Stimulated activated CD4-positive, alpha-beta T cell treated with anti-CD3 and anti-CD28 coated beads, TNF-alpha, amount 100 ng/mL, for 48 hours (primary cell): ENCODE measurements around the gene NANOS3.

ENCODE experiments used
- DNase-seq, 3 donors: peaks; one replicate each; pipeline ENCODE4 v3.0.0-alpha.2; 2020; ENCODE audit warnings: low read depth in 3 of 3

NANOS3 gene

DNA sequence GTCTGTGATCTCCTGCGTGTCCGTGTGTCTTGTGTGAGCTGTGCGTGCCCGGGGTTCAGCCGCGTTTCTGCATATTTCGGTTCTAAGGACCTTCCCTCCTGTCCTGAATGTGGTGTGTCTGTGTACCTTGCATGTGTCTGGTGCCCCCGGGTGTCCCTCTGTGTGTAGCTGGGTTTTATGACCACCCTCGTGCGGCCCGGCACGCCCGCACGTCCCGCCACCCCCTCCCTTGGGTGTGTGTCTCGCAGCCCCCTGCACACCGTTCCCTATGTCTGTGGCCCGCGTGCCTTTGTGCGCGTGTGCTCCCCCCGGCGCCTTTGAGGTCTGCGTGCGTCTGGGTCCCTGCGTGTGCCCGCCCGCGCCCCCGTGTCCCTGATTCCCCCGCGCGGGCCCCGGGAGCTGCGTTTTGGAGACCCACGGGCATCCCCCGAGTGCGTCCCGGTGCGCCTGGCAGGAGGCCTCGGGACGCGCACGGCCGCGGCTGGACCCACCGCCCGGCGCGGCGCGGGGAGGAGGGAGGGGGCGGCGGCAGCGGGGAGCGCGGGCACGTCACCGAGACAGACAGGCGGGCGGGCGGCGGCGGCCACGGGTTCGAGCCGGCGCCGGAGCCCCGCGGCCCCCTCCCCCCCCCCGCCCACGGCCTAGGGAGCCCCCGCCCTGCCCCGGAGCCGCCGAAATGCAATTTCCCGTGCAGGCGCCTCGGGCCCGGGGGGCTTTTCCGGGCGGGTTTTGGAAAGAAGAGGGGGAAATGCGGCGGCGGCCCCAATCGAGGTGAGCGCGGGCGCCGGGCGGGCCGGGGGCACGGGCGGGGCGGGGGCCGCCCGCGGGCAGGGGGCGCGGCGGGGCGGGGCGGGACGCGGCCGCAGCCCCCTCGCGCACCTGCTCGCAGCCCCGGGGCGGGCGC lies 12.0 kb upstream of the NANOS3 start:
- DNase-seq, result no peak

- no peak for DNase-seq
Measured at GRCh38 chr19:13865571-13866462, 11.1 kb upstream of the NANOS3 start.

DNA sequence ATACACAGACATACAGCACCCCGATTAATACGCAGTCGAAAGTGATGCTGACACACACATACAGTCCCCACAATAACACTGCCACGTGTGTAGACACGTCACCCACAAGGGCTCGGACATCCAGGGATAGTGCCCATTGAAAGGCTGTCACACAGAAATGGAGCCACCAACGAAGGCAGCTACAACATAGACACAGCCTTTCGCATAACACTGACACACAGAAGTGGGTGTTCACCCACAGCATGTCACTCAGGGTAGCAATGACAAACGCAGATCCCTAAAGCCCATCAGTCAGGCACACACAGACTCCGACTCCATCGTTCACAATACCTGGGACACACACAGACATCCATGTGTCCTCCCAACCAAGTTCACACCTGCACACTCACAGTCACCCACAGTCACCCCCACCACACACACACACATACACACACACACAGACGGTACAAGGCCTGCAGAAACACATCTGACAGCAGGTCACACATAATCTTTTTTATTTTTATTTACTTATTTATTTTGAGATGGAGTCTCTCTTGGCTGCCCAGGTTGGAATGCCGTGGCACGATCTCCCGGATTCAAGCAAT lies 10.4 kb upstream of the NANOS3 start:
- DNase-seq, result no peak

DNA sequence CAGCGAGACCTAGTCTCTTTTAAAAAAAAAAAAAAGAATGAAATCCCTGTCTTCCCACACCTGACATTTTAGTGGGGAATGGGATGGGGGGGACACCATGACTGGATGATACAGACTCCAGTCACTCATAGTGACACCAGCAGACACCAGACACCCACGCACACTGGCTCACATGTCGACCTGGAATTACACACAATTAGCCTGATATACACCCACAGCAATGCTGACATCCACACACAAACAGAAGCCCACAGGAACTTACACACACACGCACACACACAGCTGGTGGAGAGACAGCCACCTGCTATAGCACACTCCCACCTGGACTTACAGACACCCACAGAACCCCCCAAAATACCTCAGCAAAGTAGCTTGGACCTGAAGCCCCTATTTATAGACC lies 8.3 kb upstream of the NANOS3 start:
- no peak for DNase-seq

DNA sequence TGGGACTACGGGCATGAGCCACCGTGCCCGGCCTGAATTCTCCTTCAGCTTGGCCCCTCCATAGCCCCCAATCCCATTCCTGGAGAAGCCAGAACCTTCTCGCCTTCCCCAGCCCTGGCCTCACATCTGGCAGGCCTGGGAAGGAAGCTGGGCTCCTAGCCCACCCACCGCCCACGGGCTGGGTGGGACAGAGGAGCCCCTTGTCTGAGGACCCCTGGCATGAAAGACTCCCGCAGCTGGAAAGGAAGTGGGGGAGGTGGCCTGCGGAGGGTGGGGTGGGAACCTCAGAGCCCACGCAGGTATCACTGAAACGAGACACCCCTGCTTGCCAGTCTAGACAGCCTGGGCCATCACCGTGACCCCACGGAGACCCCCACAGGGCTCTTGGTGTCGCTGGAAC lies 7.7 kb upstream of the NANOS3 start:
- no peak for DNase-seq

GRCh38 chr19:13870873-13871272 lies 6.1 kb upstream of the NANOS3 start:
- no peak for DNase-seq

GRCh38 chr19:13872339-13872694 lies 4.6 kb upstream of the NANOS3 start:
- no peak for DNase-seq

GRCh38 chr19:13872695-13873389 lies 4.1 kb upstream of the NANOS3 start:
- no peak for DNase-seq

- DNase-seq, result no peak
Measured at GRCh38 chr19:13873834-13874515, 3.0 kb upstream of the NANOS3 start.

GRCh38 chr19:13875824-13876223 lies 1.1 kb upstream of the NANOS3 start:
- no peak for DNase-seq

DNA sequence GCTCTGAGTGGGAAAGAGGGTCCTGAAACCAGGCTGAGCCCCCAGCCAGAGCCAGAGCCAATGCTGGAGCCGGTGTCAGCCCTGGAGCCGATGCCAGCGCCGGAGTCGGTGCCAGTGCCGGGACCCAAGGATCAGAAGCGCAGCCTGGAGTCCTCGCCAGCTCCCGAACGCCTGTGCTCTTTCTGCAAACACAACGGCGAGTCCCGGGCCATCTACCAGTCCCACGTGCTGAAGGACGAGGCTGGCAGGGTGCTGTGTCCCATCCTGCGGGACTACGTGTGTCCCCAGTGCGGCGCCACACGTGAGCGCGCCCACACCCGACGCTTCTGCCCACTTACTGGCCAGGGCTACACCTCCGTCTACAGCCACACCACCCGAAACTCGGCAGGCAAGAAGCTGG lies 369 bp downstream of the NANOS3 start:
- DNase-seq, result no peak

DNA sequence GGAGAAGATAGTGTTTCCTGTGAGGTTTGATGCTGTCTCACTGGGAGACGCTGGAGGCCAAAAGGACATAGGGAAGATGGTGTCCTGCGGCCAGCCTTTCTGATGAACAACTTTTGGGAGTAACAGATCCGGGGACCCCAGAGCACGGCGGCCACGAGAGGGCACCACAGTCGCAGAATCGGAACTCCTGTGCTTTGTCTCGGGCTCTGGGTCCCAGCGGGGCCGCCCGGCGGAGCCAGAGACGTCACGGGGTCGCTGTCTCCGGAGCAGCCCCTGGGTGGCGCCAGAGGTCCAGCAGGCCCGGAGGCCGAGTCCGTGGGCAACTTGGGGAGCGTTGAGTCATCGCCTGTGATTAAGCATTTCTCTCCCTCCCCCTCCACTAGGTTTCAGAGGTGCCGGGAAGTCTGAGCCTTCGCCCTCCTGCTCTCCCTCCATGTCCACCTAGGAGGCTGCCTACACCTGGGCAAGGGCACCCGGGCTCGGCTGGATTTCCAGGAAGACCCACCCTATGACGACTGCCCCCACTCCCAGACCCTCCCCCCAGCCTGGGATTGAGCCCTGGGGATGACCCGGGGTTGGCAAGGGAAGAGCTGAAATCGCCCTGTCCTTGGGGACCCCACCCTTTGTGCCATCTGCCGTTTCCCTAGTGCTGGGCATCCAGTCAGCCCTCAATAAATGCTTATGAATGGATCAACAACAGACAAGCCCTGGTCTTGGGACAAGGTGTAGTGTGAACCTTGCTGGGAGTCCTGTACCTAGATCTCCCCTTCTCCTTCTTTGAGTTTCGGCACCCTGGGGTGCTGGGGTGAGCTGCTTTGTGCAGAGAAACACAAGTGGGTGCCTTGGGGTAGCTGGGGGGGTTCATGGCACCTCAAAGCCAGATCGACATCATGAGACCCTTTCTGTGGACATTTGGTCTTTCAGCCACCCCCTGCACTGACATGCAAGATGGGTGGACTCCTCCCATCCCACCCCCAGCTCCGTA lies 3.4 kb downstream of the NANOS3 start:
- peak; percentile 96 to 97 (median 97) for DNase-seq

GRCh38 chr19:13881251-13881691 lies 4.3 kb downstream of the NANOS3 start:
- DNase-seq, result no peak

DNA sequence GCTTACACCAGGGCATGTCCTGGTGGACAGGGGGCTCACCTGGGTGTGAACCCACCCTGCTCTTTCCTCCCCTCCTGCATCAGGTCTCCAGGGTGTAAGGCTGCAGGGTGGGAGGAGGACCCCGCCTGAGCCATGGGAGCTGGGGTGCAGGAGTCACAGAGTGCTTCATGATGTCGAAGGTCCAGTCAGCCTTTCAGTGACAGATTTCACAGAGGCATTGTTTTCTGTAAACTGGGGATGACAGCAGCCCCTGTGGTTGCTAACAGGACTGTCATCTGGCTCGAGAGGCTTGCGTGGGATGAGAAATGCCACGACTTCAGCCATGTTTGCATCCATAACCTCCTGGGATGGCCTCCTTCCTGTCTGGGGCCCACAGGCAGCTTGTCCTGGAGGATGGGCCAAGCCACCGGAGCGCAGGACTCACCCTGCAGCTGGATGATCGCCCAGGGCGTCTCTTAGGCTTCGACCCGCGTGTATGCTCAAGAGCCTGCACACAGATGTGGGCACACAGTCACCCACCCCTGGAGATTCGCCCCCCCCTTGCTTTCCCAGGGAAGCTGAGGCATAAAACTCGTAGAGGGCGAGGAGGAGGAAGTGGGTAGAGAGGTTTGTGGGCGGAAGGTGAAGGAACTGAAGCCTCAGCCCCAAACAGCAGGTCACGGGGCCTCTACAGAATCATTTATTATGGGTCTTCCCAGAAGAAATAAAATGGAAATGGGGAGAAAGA lies 4.9 kb downstream of the NANOS3 start:
- peak in 1 of 3 donors; percentile 37 for DNase-seq

DNA sequence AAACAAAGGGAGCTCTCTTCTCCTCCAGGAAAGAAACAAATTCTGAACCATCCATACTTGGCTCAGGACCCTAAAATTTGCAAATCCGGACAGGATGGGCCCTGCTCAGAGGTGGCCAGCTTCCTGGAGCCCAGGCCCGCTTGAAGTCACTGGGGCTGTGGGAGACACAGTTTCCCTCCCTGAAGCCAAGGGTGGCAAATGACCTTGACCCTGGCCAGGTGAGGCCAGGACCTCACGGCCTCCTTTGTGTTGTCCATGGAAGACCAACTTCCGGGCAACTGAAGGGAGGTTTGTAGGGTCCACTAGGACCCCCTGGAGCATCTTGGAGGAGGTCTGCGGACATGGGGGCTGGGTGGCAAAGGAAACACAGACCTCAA lies 5.5 kb downstream of the NANOS3 start:
- DNase-seq, result no peak

DNA sequence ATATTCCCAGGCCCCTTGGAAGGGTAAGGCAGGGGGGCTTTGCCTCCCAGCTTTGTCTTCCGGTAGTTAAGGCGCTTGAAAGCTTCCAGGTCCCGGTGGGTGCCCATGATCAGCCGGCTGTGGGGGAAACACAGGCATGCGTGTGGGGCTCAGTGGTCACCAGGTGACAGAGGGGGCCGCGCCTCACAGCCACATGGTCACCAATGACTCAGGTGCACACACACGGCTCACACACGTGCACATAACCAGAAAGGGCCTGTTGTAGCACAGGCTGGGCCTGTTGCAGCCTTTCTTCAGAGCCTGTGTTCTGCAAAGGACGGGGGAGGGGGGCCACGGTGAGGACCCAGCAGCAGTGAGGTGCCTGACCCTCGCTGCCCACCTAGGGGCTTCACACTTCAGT lies 5.9 kb downstream of the NANOS3 start:
- DNase-seq, result no peak

DNA sequence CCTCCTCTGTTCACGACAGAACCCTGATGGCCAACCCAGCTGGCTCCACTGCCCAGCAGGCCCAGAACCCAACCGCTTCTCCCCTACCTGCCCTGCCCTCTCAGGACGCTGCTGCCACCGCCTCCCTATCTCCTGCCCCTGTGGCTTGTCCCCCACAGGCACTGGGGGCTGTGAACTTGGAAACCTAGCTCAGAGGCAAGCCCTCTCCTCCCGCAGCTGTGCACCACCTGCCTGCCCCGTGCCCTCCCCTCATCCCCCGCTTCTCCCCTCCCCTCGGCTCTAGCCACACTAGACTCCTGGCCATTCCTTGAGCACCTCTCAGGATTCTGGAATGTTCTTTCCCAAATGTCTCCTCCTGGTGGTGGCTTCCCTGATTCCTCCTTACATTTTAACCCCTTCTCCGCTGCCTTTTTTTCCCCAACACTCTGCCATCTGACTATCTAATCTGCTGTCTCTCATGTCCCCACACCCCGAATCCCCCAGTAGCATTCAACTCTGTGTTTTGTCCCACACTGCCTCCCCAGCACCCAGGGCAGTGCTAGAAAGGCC lies 6.7 kb downstream of the NANOS3 start:
- DNase-seq, result no peak

GRCh38 chr19:13884726-13885591 lies 8.0 kb downstream of the NANOS3 start:
- DNase-seq, result no peak
